Measurements from ENCODE around the gene ARRDC3.
"Not testable (repeated sequence)": the region's sequence is repeated elsewhere in the genome, so short reads cannot be mapped to it uniquely, and the experiment has no call there.

- not testable (repeated sequence) for TF ChIP-seq CTCF (IDR thresholded peaks at IDR 0.05; ENCODE audit: extremely low read depth in 1 of 2, insufficient read depth in 1 of 2, low read depth in 1 of 2, low read length in 2 of 2); POLR2AphosphoS5 (IDR thresholded peaks at IDR 0.05; ENCODE audit: insufficient read depth, low read depth, low read length); MAX (IDR thresholded peaks at IDR 0.05; ENCODE audit: insufficient read depth, insufficient read length); POLR2A (IDR thresholded peaks at IDR 0.05; ENCODE audit: low read depth, low read length); JUN (IDR thresholded peaks at IDR 0.05; ENCODE audit: borderline replicate concordance, insufficient read depth, insufficient read length, low read depth); EZH2 (IDR thresholded peaks at IDR 0.05; ENCODE audit: borderline replicate concordance, low read depth, low read length, severe bottlenecking); FOS (IDR thresholded peaks at IDR 0.05; ENCODE audit: borderline replicate concordance, insufficient read depth, low read length); GATA2 (IDR thresholded peaks at IDR 0.05; ENCODE audit: insufficient read depth, insufficient read length, low read depth, low read length)
Observed at GRCh38 chr5:91322981-91323380, 60.1 kb downstream of the ARRDC3 start.
